Colon (tissue), 2 donors: Measurements from ENCODE around the gene CELF2.

ENCODE experiments used
- FAIRE-seq: peaks from 2 replicates; lab custom pipeline; 2012; peaks lifted over from hg19 to GRCh38; lab: Jason Lieb, UNC
- donor health status: control.
- donor health status: control.

CELF2 gene

GRCh38 chr10:11058965-11059364 lies 41.3 kb downstream of the CELF2 start:
- FAIRE-seq, result no peak

- FAIRE-seq, result no peak
These were observed 46.2 kb downstream of the CELF2 start for GRCh38 chr10:11063856-11064255.

- FAIRE-seq, result no peak
These were observed 47.2 kb downstream of the CELF2 start for GRCh38 chr10:11064832-11065231.

GRCh38 chr10:11065567-11065966 lies 47.9 kb downstream of the CELF2 start:
- no peak for FAIRE-seq

GRCh38 chr10:11066520-11066919 lies 48.8 kb downstream of the CELF2 start:
- FAIRE-seq, result no peak

GRCh38 chr10:11068861-11069633 lies 51.4 kb downstream of the CELF2 start:
- FAIRE-seq, result no peak

- no peak for FAIRE-seq
These were observed 55.7 kb downstream of the CELF2 start for GRCh38 chr10:11073410-11073809.

GRCh38 chr10:11074536-11075267 lies 57.0 kb downstream of the CELF2 start:
- no peak for FAIRE-seq

- no peak for FAIRE-seq
These were observed 58.5 kb downstream of the CELF2 start for GRCh38 chr10:11076221-11076620.

- no peak for FAIRE-seq
These were observed 62.9 kb downstream of the CELF2 start for GRCh38 chr10:11080564-11080984.

GRCh38 chr10:11081408-11081807 lies 63.7 kb downstream of the CELF2 start:
- no peak for FAIRE-seq

GRCh38 chr10:11082526-11082925 lies 64.9 kb downstream of the CELF2 start:
- FAIRE-seq, result no peak

GRCh38 chr10:11083051-11083450 lies 65.4 kb downstream of the CELF2 start:
- FAIRE-seq, result no peak

- no peak for FAIRE-seq
These were observed 67.9 kb downstream of the CELF2 start for GRCh38 chr10:11085545-11085944.

GRCh38 chr10:11086177-11086840 lies 68.6 kb downstream of the CELF2 start:
- FAIRE-seq, result no peak

- FAIRE-seq, result no peak
These were observed 69.7 kb downstream of the CELF2 start for GRCh38 chr10:11087372-11087771.

- no peak for FAIRE-seq
These were observed 71.0 kb downstream of the CELF2 start for GRCh38 chr10:11088709-11089108.

GRCh38 chr10:11089272-11089671 lies 71.6 kb downstream of the CELF2 start:
- no peak for FAIRE-seq

GRCh38 chr10:11091517-11092102 lies 73.9 kb downstream of the CELF2 start:
- no peak for FAIRE-seq

GRCh38 chr10:11093771-11094736 lies 76.4 kb downstream of the CELF2 start:
- FAIRE-seq, result no peak

- no peak for FAIRE-seq
These were observed 77.7 kb downstream of the CELF2 start for GRCh38 chr10:11095374-11095801.
